ENCODE measurements around the gene FHIT.

The FHIT gene

GRCh38 chr3:60144071-60144470 lies 1107.2 kb downstream of the FHIT start:
- no peak for TF ChIP-seq CTCF (IDR thresholded peaks at IDR 0.05; ENCODE audit: control insufficient read depth, insufficient read depth, low read depth, low read length, missing control alignments)
- no peak overlapping the region for H3K4me3 ChIP-seq (ENCODE audit: control insufficient read depth, low read depth, low read length)
- no peak for DNase-seq (ENCODE audit: low read depth)

GRCh38 chr3:60142009-60142408 lies 1109.2 kb downstream of the FHIT start:
- DNase-seq (ENCODE audit: low read depth), result no peak
- no peak for TF ChIP-seq CTCF (IDR thresholded peaks at IDR 0.05; ENCODE audit: control insufficient read depth, insufficient read depth, low read depth, low read length, missing control alignments)
- H3K4me3 ChIP-seq (ENCODE audit: control insufficient read depth, low read depth, low read length), result no peak overlapping the region

DNA sequence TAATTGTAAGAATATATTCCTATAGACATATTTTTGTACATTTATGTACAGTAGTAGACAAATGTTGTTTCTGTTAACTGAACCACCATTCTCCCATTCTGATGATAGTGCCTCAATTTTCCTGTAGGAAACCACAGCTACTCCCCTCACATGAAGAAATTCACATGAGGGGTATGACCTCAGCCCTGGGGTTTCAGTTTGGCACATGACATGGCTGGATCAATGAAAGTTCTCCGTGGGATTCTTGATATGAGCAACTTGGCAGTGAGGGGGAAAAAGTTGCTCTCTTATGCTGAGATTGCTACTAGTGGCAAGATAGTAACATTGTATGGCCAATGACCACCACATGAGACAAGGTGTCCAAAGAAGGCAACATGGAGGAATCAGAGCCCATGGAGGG lies 1111.1 kb downstream of the FHIT start:
- TF ChIP-seq CTCF (IDR thresholded peaks at IDR 0.05; ENCODE audit: control insufficient read depth, insufficient read depth, low read depth, low read length, missing control alignments), result no peak
- no peak for DNase-seq (ENCODE audit: low read depth)
- no peak overlapping the region for H3K4me3 ChIP-seq (ENCODE audit: control insufficient read depth, low read depth, low read length)

DNA sequence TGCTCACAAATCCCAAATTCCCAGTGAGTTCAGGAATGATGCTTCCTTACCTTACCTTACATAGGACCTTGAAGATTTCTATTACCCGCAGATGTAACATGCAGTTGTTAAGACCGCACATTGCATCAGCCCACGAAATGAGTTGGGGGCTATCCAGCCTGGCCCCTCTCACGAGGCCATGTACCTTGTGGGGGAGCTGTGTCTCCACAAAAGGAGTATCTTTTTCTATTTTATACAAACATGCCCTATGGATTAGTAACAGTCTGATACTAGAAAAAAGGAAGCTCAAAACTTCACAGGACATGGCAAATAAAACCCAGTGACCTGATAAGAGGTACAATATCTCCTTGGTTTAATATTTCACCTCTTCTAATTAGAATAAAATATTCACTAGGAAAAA lies 1114.7 kb downstream of the FHIT start:
- DNase-seq (ENCODE audit: low read depth), result no peak
- no peak for TF ChIP-seq CTCF (IDR thresholded peaks at IDR 0.05; ENCODE audit: control insufficient read depth, insufficient read depth, low read depth, low read length, missing control alignments)
- H3K4me3 ChIP-seq (ENCODE audit: control insufficient read depth, low read depth, low read length), result no peak overlapping the region

GRCh38 chr3:60135474-60135873 lies 1115.8 kb downstream of the FHIT start:
- H3K4me3 ChIP-seq (ENCODE audit: control insufficient read depth, low read depth, low read length), result no peak overlapping the region
- no peak for DNase-seq (ENCODE audit: low read depth)
- TF ChIP-seq CTCF (IDR thresholded peaks at IDR 0.05; ENCODE audit: control insufficient read depth, insufficient read depth, low read depth, low read length, missing control alignments), result no peak

DNA sequence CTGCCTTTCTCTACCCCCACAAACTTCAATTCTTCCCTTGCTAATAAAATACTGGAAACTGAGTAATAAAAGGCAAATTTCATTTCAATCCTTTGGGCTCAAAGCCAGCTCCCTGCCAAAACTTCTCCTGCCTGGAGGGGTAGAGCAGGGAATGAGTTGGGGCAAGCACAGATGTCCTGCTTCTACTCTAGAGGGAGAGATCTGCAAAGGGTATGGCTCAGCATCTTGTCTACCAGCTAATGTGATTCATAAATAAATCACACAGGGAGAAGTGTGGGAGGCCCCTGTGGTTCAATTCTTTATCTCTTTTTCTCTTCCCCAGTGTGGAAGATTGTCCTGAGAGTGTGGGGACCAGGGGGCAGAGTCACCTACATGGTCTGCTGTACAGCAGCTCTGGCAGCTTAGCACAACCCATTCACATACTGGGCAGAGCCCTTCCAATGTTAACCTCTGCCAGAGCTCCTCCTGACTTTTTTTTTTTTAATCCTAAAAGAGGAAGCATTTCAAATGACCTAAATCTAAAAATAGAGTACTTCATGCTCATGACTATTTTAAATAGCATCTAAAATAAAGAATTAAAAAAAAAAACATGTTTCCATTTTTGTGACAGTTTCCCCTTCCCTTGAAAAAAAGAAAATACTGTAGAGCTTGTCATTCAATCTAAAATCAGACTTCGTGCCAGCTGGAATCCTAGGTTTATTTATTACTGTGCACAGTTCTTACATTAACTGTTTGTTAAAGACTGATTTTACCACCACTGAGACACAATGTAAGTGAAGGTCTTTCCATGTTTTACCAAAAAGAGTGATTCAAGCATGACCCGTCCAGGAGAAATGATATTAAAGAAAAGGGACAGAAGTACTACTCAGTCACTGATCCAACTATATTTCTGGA lies 1117.7 kb downstream of the FHIT start:
- no peak overlapping the region for H3K4me3 ChIP-seq (ENCODE audit: control insufficient read depth, low read depth, low read length)
- DNase-seq (ENCODE audit: low read depth), result no peak
- TF ChIP-seq CTCF (IDR thresholded peaks at IDR 0.05; ENCODE audit: control insufficient read depth, insufficient read depth, low read depth, low read length, missing control alignments), result no peak

Measured in AG09309 (cell line).